Caco-2 (cell line): ENCODE measurements around the gene NEMP1. TPM values are rescaled to one million over a fixed set of nuclear protein-coding genes. Genes with fewer than 3 reads are reported as not detected.

Experiments
- BruUV-seq: library from RNA; stranded (reverse); fragments of 400-500 nt; replicated peaks from 2 replicates; lab custom pipeline; 2021; lab: Mats Ljungman, UMichigan
- CTCF ChIA-PET: fragments of 300-600 bp; sonication (Branson Sonifier 250); formaldehyde crosslinking; loops from one replicate; lab custom pipeline; 2022; ENCODE audit warnings: antibody characterized with exemption; lab: Charles Lee
- POLR2A ChIA-PET: fragments of 300-600 bp; sonication (Branson Sonifier 250); formaldehyde crosslinking; loops from one replicate; lab custom pipeline; 2022; ENCODE audit warnings: antibody characterized with exemption; lab: Charles Lee
- DNase-seq, 2 experiments: peaks; one replicate each; pipeline versions ENCODE4 v3.0.0 to v3.0.0-alpha.2; 2020 to 2022
- H3K27me3 ChIP-seq: replicated peaks from 2 replicates; pipeline ENCODE4 v1.6.0; 2011; ENCODE audit warnings: low read length; ENCODE audit not compliant: control insufficient read depth, insufficient read depth
- H3K36me3 ChIP-seq: 2 replicates; pipeline ENCODE4 v1.5.1; 2011; ENCODE audit warnings: low read length; ENCODE audit not compliant: control insufficient read depth, insufficient read depth
- H3K4me1 ChIP-seq: fragments of 250-450 bp; sonication (Bioruptor Pico); 2 replicates; pipeline ENCODE4 v1.5.1; 2020; ENCODE audit warnings: mild to moderate bottlenecking
- H3K4me3 ChIP-seq: 2 replicates; pipeline ENCODE4 v1.5.1; 2011; ENCODE audit warnings: low read depth, mild to moderate bottlenecking, control low read depth, low read length
- H3K9me3 ChIP-seq: fragments of 250-450 bp; sonication (Bioruptor Pico); 2 replicates; pipeline ENCODE4 v1.5.1; 2020; ENCODE audit warnings: mild to moderate bottlenecking, moderate library complexity
- H3K27ac Mint-ChIP-seq: one replicate; pipeline ENCODE4 v1.8.0; 2022; ENCODE audit warnings: mixed read lengths; ENCODE audit not compliant: unreplicated experiment
- H3K27me3 Mint-ChIP-seq: one replicate; pipeline ENCODE4 v1.8.0; 2022; ENCODE audit warnings: mixed read lengths; ENCODE audit not compliant: insufficient read depth, unreplicated experiment
- H3K36me3 Mint-ChIP-seq: one replicate; pipeline ENCODE4 v1.8.0; 2022; ENCODE audit warnings: mild to moderate bottlenecking, mixed read lengths; ENCODE audit not compliant: insufficient read depth, unreplicated experiment
- H3K4me1 Mint-ChIP-seq: one replicate; pipeline ENCODE4 v1.8.0; 2022; ENCODE audit warnings: low read depth, mixed read lengths; ENCODE audit not compliant: unreplicated experiment
- H3K4me3 Mint-ChIP-seq: one replicate; pipeline ENCODE4 v1.8.0; 2022; ENCODE audit warnings: mild to moderate bottlenecking, moderate library complexity, mixed read lengths; ENCODE audit not compliant: unreplicated experiment
- H3K9me3 Mint-ChIP-seq: one replicate; pipeline ENCODE4 v1.8.0; 2022; ENCODE audit warnings: mixed read lengths; ENCODE audit not compliant: unreplicated experiment
- intact Hi-C: fragments of 100-400 bp; cut with micrococcal nuclease; formaldehyde crosslinking; loops from one replicate; pipeline ENCODE4 v1.10.0; 2022; ENCODE audit not compliant: unreplicated experiment
- total RNA-seq: library from RNA; stranded (reverse); gene quantifications from 2 replicates; pipeline ENCODE4 v1.2.3, GENCODE V29; 2022
- TF ChIP-seq, protein P1 (sequence below), 2 experiments: fragments of 200-600 bp in 1 of 2; IDR thresholded peaks; 1 replicate in 1 of 2; 2 replicates in 1 of 2; pipeline versions ENCODE4 v1.5.1 to v1.8.0; 2011 to 2022; ENCODE audit warnings: antibody characterized with exemption in 1 of 2, control low read depth in 1 of 2, inconsistent platforms in 1 of 2, low read depth in 1 of 2, low read length in 1 of 2, mild to moderate bottlenecking in 1 of 2, moderate library complexity in 1 of 2; ENCODE audit not compliant: insufficient read depth in 1 of 2, severe bottlenecking in 1 of 2, unreplicated experiment in 1 of 2

The NEMP1 gene
- total RNA-seq, 1 experiment from 2014 or later = 40.1 TPM

DNA sequence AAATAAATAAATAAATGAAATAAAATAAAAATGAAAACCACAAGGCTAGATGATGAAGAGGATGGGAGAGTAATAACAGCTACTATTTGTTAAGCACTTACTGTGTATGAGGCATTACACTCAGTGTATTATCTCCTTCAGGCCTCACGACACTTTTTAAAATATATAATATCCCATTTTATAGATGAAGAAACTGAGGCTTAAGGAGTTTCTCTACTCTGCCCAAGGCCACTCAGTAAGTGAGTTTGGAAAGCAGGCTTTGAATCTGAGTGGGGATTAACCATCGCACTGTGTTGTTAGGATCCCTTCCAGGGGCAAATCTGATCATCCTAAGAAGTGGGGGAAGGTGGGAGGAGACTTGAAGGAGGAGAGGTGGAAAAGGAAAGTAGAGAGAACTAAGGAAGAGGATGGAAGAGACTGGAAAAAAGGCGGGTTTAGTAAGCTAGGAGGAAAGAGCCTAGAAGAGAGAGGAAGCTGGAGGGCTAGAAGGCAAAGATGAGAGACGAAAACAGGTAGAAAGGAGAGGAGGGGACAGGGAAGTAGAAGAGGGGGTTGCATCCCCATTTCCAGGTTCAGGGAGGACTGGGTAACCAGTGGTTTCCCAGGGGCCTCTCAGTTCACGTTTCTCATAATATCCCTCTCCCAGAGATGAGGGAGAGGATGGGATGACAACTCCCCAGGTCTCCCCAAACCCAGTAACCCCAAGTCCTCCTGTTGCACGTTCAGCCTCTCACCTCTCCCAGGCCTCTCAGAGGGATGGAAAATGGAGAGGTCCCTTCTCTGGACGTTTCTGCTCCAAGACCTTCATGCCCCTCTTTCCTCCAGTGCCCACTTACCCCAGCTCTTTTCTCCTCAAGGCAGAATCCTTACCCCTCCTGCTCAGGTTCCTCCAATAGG, 30.9 kb upstream of the NEMP1 start:
- H3K36me3 Mint-ChIP-seq = peaks cover 18% of the 10 kb centered on the region
- Histone ChIP-seq H3K27me3 (no peaks in the 10 kb centered on the region), H3K4me3 (peak overlapping the region; percentile 43), H3K9me3 (no peaks in the 10 kb centered on the region), H3K4me1 (0 out of 2 replicates have a peak, but pooled peaks cover 3% of the 10 kb centered on the region), H3K36me3 (peaks cover 2% of the 10 kb centered on the region; the same call in 1 of the 2 replicates)
- no TSS peak for BruUV-seq
- DNase-seq = no peak
- H3K4me3 Mint-ChIP-seq = peak overlapping the region; percentile 89
- ChIA-PET POLR2A (interaction anchor here (3.4 kb wide), 1 partner anchor 21 kb away, joined by 56 read pairs; the partner anchor contains the start of gene NAB2), CTCF (interaction anchor here (1.1 to 3.0 kb wide), 3 partner anchors 8 to 40 kb away, joined by 4 to 36 read pairs (median 33); partner anchors contain the start of gene NEMP1)
- no peaks in the 10 kb centered on the region for H3K9me3 Mint-ChIP-seq
- intact Hi-C loops = no loop called here
- TF ChIP-seq, protein P1, sequence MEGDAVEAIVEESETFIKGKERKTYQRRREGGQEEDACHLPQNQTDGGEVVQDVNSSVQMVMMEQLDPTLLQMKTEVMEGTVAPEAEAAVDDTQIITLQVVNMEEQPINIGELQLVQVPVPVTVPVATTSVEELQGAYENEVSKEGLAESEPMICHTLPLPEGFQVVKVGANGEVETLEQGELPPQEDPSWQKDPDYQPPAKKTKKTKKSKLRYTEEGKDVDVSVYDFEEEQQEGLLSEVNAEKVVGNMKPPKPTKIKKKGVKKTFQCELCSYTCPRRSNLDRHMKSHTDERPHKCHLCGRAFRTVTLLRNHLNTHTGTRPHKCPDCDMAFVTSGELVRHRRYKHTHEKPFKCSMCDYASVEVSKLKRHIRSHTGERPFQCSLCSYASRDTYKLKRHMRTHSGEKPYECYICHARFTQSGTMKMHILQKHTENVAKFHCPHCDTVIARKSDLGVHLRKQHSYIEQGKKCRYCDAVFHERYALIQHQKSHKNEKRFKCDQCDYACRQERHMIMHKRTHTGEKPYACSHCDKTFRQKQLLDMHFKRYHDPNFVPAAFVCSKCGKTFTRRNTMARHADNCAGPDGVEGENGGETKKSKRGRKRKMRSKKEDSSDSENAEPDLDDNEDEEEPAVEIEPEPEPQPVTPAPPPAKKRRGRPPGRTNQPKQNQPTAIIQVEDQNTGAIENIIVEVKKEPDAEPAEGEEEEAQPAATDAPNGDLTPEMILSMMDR (IDR thresholded peaks at IDR 0.05; ENCODE audit: insufficient read depth in 1 of 2, low read depth in 1 of 2, low read length in 1 of 2, severe bottlenecking in 1 of 2, unreplicated experiment in 1 of 2) = no peak
- H3K4me1 Mint-ChIP-seq = peaks cover 13% of the 10 kb centered on the region
- H3K27me3 Mint-ChIP-seq = no peaks in the 10 kb centered on the region
- H3K27ac Mint-ChIP-seq = peak overlapping the region; percentile 5

DNA sequence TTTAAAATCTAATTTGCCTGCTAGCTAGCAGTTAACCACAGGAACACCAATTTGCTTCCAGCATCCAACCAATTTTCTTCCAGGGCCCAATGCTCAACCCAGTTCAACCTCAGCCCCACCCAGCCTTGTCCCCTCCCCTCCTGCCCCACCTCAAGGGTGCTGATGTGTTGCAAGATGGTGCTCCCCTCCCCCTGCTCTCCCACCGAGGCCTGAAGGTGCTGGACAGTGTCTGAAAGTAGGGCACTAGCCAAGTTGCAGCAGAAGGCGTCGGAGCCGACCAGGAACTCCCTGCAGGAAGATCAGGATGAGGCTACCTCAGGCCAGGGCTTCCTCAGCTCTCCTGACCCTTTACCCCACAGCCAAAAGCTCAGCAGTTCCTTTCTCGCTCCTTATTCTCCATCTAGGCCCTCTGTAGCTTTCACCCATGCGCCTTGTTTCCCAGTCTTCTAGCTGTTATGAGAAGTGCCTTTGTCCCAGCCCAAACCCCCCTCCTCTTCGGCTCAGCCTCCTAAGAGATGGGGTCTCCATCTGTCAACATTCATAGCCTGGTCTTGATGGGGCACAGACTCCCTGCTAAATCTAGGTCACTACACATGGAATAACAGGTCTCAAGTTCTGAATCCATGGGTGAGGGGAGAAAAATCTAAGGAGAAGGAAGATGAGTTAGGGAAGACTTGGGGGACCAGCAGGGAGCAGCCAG, 29.0 kb upstream of the NEMP1 start:
- Histone ChIP-seq H3K36me3 (peaks cover 2% of the 10 kb centered on the region; the same call in 1 of the 2 replicates), H3K4me3 (no peak overlapping the region), H3K9me3 (no peaks in the 10 kb centered on the region), H3K27me3 (no peaks in the 10 kb centered on the region), H3K4me1 (peaks cover 2% of the 10 kb centered on the region; the same call in 1 of the 2 replicates)
- Mint-ChIP-seq H3K36me3 (peaks cover 19% of the 10 kb centered on the region), H3K9me3 (no peaks in the 10 kb centered on the region), H3K27me3 (no peaks in the 10 kb centered on the region), H3K4me3 (no peak overlapping the region), H3K27ac (no peak overlapping the region), H3K4me1 (peaks cover 9% of the 10 kb centered on the region)
- TF ChIP-seq, protein P1 (IDR thresholded peaks at IDR 0.05; ENCODE audit: insufficient read depth in 1 of 2, low read depth in 1 of 2, low read length in 1 of 2, severe bottlenecking in 1 of 2, unreplicated experiment in 1 of 2) = no peak
- no peak for DNase-seq
- intact Hi-C loops = no loop called here
- POLR2A ChIA-PET = no interaction called here
- CTCF ChIA-PET = no interaction called here
- BruUV-seq = no TSS peak
